Pons (tissue), 1 donor: Measurements from ENCODE around the gene RNF141.

ENCODE experiments used
- DNase-seq: peaks from one replicate; pipeline ENCODE4 v3.0.0-alpha.2; 2016; ENCODE audit warnings: low spot score

Gene RNF141, protein sequence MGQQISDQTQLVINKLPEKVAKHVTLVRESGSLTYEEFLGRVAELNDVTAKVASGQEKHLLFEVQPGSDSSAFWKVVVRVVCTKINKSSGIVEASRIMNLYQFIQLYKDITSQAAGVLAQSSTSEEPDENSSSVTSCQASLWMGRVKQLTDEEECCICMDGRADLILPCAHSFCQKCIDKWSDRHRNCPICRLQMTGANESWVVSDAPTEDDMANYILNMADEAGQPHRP

DNA sequence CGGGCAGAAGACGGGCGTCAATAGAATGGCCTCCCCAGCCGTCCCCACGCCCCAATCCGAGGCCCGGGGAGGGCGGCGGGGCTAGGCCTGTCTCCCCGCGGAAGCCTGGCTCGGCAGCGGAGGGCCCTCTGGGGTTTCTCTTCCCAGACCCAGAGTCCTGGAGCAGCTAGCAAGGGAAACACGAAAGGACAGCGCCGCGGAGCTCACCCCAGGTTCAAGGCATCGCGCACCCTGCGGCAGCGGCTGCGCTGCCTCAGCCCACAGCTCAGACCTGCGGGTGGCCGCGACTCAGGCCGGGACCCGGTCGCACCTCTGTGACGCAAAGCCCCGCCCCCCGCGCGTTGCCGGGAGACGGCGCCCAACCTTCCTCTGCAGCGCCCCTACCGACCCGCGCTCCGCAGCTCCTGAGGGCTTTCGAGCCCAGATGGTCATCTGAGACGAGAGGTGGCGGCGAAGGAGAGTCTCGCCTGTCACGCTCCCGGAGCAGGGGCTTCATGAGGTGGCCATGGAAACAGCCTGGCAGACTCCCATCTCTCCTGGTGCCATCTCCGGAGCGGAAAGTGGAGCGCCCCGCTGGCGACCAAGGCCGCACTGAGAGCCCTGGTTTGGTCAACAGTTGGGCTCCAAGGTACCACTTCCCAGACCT lies at the start of gene RNF141:
TSS of gene RNF141 (minus strand) at position 273 of the 646 bp plus-strand sequence. CDS start 7,029 bp downstream, outside the sequence.
- peak; percentile 90 for DNase-seq

DNA sequence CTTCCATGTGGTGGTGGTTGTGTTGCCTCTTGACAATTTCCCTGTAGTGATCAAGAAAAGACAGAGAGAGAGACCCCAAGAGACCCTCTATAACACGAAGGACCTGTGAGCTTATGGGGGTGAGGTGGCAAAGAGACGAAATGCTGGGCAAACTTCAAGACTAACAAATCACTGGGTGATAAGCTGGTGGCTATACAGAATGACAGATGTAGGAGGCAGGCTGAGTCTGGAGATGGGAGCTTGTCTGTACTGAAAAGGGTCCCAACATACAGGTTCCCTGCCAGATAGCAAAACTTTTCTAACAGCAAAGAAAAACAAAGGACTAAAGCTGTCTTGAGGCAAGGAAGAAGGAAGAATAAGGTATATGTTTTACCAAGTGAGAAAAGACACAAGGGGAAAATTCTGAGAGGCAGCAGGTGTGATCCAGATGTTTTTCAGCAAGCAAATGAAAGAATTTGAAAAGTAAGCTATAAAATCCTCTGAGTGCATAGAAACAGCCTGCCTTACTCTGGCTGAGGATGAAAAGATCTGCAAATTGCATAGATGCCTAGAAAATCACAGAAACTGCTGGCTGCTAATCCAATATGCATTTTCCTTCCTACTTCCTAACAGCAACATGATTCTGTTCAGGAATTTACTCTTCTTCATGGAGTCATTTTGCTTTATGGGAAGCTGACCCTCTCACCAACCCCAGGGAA lies 49.4 kb upstream of the RNF141 start:
- no peak for DNase-seq

DNA sequence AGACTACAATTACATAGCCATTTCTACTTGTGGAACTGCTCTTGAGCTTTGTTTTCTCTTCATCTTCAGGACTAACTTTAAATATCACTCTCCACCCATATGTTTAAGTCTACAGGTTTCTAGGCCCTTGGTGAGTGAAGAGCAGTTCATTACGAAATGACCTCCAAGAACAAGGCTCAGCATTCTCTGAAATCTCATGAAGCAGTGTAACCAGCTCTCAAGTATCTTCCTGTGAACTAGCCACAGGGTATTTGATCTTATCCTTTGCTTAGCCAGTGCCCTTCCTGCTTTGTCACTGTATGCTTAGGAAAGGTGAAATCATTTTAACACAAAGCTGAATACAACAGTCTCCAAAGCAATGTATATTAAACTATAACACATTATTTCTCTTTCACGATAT lies 47.9 kb upstream of the RNF141 start:
- DNase-seq, result no peak

DNA sequence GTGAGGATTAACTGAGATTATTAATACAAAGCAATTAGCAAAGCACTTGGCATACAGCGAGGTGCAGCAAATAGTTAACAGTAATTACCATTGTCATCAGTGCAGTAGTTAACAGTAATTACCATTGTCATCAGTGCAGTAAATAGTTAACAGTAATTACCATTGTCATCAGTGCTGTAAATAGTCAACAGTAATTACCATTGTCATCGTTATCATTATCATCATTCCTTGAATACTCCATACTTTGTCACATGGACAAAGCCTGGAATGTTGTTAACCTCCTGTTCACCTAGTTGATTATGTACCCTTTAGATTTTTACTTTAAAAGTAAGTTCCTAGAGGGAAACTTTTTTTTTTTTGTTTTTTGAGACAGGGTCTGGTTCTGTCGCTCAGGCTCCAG lies 47.0 kb upstream of the RNF141 start:
- no peak for DNase-seq

DNA sequence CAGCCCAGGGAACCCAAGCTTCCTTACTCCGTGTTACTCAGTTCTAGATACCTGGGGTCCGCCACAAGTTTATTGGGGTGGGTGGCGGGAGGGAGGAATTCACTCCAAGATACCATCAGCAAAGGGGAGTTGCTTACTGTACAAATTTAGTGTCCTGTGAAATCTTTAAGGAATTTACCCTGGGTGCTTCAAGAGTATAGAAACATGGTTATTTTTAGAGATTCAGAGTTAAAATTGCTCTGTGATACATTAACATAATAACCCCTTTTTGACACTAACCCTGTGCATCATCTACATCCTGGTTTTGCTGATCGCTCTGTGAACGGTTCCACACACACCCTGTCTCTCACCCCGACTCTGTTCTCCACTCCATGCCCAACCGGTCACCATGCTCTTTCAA lies 46.4 kb upstream of the RNF141 start:
- DNase-seq, result no peak

DNA sequence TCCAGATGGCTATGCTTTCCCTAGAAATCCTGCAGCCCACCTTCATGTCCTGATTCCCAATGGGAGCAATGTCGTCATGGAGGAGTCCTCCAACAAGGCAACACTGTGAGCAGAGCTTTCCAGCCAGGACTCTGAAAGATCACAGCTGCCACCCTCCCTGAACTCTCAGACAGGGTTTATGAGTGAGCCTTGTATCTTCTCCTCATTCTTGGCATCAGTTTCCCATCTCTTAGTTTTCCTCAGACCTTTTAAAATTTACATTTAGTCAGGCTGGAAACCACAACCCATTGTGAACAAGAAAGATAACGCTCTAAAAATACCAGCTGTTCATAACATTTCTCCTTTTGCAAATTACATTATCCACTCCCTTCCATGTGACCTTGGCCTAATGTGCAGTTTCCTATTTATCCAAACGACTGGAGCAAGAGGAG lies 43.1 kb upstream of the RNF141 start:
- DNase-seq, result no peak

DNA sequence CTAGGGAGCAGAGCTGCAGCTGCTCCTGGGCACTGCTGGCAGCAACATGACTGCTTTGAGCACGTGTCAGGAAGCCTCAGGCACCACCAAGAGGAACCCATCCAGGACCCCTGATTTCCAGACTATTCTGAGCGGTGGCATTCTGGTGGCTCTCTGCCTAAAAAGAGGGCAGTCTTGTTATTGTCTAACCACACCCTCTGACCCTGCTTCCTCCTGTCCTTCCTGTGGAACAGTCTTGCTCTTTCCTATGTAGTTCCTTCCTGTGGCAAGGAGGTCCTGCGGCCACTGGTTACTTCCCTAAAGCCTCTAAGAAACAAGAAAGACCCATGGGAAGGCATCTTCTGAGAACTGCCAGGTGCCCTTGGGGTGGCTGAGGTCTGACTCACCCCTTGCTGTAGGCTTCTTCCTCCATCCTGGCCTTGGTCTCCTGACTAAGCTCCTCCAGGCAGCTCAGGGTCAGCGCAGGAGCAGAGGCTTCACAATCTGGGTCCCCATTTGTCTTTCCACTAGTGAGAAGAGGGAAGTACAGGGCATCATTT lies 40.6 kb upstream of the RNF141 start:
- DNase-seq, result peak; percentile 82

DNA sequence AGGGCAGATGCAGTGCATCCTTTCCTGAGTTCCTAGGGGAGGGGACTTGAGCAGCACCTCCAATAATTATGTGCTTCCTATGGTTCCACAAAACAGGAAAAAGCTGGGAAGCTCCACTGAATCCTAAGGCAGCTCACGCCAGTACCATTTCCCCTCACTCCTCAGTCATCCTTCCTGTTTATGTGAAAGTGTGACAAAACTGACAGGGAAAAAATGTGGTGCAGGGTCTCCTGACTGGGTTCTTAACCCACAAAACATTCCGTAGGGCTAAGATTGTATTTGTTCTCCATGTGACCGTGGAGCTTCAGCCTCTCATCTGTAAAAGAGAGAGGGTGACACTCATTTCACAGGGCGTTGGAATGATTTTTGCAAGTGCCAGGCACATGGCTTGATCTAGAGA lies 39.6 kb upstream of the RNF141 start:
- DNase-seq, result no peak

DNA sequence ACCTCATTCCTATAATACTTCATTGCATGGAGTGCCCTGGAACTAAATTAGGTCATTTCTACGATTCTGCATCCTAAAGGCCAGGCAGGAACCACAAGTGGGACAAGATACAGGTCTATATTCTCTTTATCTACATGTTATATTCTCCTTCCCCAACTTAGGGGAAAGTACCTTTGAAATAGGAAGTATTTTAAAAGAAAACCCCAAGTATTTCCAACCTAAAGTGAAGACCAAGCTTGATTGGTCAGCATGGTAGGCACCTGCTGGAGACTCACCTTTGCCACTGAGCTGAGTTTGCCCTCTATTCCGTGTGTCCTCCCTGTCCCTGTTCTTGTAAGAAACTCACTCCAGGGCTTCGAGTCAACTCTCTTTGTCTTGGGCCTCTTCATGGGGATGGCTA lies 38.7 kb upstream of the RNF141 start:
- DNase-seq, result no peak

DNA sequence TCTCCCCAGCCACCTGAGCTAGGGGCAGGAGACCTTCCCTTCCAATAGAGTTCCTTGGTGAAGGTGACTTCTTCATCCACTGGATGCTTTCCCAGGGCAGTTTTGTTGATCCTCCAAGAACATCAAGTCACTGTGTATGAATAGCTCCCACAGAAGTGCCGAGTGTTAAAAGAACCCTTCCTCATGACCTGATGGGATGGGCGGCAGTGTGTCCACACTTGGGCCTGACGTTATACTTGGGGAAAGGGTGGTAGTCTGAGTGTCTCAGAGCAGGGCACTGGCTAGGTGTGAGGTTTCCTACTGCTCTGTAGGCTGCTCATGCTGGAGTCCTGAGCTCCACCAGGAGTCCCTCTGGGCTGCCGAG lies 35.0 kb upstream of the RNF141 start:
- no peak for DNase-seq

DNA sequence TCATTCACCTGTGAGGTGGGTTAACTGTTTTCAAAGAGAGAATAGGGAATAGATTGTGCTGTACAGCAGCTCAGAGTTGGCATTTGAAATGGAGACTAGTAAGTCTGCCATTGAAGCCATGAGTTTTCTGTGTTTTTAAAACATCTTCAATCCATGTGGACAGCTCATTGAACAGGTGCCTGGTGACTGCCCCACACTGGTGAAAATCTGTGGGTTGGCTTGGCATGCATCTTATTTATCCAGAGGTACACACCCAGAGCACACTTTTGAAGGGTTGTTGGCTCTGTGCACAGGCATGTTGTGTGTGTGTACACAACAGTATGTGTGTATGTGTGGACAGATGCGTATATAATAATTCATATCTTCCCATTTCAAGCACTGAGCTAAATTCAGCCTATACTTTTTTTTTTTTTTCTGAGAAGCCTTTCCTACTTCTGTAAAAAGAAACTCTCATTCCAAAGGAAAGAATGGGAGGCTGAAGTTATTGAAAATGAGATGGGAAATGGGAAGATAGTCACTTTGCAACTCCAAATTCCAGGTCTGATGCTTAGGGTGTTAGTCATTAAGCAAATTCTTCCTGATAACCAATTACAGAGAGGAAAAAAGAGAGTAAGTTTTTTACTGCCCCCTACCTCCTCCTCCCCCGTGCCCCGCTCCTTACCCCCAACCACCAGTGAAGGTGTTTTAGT lies 34.5 kb upstream of the RNF141 start:
- DNase-seq, result no peak

DNA sequence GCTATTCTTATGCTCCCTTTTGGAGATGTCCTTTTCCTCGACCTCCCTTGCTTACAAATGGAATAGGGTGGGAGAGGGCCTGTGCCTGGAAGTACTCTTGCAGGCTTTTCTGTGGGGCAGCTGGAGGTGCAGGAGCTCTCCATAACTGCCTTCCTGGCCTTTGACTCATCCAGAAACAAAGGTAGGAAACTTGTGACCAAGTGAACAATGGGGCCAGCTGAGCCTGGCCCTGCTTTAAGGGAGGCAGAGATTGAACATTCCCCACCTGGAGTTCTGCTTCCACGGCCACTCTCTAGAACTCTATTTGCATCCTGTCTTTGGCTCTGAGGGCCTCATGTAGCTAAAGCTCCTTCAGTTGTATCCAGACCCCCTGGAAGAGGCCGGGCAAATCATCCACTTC lies 32.6 kb upstream of the RNF141 start:
- no peak for DNase-seq

DNA sequence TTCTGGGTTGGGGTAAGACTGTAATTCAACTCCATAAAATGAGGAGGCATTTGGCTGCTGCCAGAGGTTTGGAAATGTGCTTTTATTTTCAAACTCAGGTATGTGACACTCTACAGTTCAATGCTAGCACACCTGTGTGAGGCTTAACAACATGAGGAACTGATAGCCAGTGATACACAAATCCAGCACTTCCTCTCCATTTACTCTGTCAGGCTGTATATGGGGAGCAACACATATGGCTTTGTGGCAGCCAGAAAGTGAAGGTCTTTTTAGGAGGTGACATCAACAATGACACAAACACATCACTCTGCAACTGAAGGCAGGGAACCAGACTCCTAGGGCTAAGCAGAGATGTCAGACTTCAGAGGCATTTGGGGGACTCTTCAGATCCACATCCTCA lies 32.0 kb upstream of the RNF141 start:
- no peak for DNase-seq

DNA sequence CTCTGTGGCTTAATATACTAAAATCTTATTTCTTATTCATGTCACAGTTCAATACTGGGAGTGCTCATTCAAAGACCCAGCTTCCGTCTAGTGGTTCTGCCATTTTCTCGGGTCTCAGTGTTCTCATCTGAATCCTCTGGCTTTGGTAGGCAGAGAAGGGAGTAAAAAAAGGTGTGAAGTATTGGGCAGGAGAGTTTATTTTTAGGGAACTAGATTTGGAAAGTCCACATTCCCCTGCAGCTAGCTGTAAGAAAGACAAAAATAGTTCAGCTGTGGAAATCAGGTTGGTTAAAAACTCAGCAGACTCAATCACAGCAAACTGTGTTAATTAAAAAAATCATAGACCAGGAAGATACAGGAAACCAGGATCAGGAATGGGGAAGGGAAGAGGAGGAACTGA lies 31.5 kb upstream of the RNF141 start:
- no peak for DNase-seq

DNA sequence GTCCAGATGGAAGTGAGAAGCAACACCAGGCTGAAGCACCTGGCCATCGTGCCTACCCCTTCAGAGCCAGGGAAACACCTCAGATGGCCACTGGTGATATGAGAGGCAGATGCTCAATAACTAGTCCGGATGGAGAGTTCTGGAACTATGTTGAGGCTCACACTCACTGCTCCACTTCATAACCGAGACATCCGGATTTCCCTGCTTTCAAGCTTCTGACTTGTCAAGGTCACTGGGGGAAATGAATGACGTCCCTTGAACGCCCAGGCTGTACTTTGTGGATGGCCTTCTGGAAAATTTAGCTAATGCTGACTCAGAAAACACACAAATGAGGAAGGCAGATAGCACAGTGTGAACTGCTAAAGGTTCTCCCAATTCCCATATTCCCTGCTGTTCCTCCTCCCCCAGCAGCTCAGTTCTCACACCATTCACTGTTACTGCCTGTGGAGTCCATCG lies 27.5 kb upstream of the RNF141 start, which contains the start of gene LYVE1:
TSS of gene LYVE1 (minus strand) at position 180 of the 456 bp plus-strand sequence. CDS start at position 47, 133 bp downstream.
- DNase-seq, result peak; percentile 38

DNA sequence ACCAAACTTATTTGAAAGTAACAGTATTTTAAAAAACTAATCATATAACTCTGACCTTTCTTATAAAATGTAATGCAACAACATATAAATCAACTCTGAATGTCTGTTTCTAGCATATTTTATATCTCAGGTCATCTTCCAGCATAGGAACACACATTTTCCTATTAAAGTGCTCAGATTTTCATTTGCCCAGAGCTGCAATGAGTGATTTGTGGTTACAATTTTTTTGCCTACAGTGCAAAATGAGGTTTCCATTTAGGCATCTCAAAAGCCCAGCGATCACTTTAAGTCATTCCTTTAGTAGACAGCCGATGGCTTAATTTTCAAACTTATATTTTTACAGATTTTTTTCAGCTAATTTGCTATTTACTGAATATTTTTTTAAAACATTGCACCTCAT lies 26.5 kb upstream of the RNF141 start:
- no peak for DNase-seq

DNA sequence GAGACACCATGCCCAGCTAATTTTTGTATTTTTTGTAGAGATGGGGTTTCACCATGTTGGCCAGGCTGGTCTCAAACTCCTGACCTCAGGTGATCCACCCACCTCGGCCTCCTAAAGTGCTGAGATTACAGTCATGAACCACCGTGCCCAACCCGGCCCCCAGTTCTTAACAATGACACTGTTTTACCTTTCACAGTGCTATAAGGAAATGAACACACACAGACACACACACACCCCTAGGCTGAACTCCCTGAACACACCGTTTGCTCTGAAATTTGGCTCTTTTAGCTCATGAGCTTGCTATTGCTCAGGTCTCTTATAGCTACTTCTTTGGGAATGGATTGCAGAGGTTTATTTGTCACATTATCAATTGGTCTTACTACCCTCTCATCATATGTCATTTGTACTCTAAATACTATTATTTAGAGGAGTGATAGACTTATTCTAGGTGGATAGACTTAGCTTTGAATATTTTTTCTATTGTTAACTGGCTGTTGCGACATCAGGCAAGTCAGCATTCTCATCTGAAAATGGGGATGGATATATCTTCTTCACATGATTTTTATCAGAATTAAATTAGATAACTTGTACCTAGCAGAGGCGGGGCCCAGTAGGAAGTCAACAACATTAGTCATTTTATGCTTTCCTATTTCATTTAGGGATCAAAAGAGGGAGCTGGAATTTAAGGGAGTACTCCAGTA lies 25.4 kb upstream of the RNF141 start:
- no peak for DNase-seq

DNA sequence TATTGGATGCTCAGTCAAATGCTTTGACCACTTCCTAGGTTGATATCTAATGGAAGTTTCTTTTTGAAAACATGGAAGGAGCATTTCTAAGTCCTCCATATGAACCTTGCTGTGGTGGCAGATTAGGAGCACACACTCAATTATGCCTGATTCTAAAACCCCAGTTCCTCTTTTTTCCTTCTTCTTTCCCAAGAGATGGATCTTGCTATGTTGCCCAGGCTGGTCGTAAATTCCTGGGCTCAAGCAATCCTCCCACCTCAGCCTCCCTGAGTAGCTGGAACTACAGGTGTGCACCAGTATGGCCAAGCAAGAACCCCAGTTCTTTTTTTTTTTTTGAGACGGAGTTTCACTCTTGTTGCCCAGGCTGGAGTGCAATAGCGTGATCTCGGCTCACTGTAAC lies 24.5 kb upstream of the RNF141 start:
- DNase-seq, result no peak

DNA sequence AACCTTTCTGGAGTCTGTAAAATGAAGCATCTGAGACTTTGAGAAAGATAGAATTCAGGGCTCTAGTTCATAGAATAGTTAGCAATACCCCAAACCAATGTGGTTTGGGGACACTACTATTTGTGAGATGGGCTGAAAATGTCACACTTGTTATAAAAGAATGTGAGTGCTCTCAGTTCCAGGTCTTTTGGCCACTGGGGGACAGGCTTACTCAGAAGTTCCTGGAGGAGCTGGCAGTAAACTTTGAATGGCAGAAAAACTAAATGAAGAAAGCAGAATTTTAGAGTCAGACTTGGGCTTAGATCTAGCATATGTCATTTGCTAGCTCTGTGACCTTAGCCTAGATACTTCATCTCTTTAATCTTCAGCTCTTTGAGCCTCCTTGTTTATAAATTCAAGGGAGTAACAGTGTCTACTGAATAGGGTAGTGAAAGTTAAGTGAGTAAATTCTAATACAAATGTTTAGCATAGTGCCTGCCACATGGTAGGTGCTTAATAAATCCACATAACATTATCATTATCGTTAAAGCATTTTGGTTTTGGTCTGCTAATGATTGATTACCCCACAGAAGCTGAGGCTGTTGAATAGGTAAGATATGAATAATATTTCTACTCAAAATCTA lies 23.8 kb upstream of the RNF141 start:
- DNase-seq, result peak; percentile 23

DNA sequence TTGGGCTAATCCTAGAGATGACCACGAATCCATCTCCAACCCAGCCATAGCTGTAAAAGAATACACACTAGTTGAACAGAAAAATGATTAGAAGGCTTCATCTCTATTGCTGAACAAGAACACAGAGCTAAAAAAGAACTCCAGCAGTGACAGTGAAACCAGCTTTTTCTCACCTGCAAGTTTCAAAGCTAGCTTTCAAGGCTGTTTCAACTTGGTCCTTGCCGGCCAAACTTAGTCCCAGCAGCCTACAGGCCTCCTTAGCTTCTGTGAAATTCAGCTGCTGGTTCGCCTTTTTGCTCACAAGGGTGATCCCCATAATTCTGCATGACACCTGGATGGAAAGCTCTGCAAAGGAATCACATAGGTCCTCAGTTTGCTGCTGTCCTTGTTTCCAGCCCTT lies 23.0 kb upstream of the RNF141 start:
- no peak for DNase-seq

DNA sequence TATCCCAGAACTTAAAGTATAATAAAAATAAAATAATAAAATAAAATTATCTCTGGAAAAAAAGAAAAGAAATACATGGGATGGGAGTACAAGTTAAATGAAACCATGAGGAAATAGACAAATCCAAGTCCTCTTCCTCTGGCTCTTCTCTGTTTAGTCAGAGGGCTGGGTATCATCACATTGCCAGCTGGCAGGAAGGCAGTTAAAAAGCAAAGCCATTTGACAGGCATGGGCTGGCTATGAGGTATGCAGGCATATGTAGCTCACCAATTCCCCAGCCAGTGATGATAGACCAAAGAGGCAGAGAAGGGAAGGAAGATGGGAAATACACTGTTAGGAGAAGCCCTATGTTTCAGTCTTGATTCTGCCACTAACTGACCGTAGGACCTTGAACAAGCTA lies 21.0 kb upstream of the RNF141 start:
- DNase-seq, result no peak
